Mucosa of descending colon (tissue), 3 donors: Measurements from ENCODE around the gene COL4A2. TPM values are rescaled to one million over a fixed set of nuclear protein-coding genes. Genes with fewer than 3 reads are reported as not detected.

Experiments
- ATAC-seq: fragments of 200-7000 bp; cut with Tn5 transposase; one replicate; pipeline ENCODE4 v1.9.1; 2020; ENCODE audit warnings: mild to moderate bottlenecking, moderate library complexity
- DNase-seq, 3 donors: peaks; one replicate each; pipeline ENCODE4 v3.0.0-alpha.2; 2020
- H3K36me3 ChIP-seq: fragments of 200-600 bp; one replicate; pipeline ENCODE4 v1.8.0; 2021; ENCODE audit warnings: low read depth, mild to moderate bottlenecking
- H3K4me1 ChIP-seq: fragments of 200-600 bp; one replicate; pipeline ENCODE4 v1.8.0; 2021; ENCODE audit warnings: low read depth, mild to moderate bottlenecking
- H3K4me3 ChIP-seq: fragments of 200-600 bp; one replicate; pipeline ENCODE4 v1.8.0; 2021; ENCODE audit warnings: mild to moderate bottlenecking
- H3K9me3 ChIP-seq: fragments of 200-600 bp; one replicate; pipeline ENCODE4 v1.8.0; 2021; ENCODE audit warnings: mild to moderate bottlenecking
- CTCF ChIP-seq: fragments of 200-600 bp; IDR thresholded peaks from one replicate; pipeline ENCODE4 v1.8.0; 2022; ENCODE audit warnings: antibody characterized with exemption, mild to moderate bottlenecking
- intact Hi-C, 2 donors: fragments of 100-400 bp; cut with DNase I in 1 of 2; cut with micrococcal nuclease in 1 of 2; formaldehyde crosslinking; loops; one replicate each; pipeline versions ENCODE4 v1.11.0 to v1.11.1; 2022; cut with DNase I, micrococcal nuclease
- total RNA-seq, 3 donors: library from RNA; stranded (reverse); fragmentation: NEBNext Ultra II Directional in 2 of 3; extraction: Animal tissue kit (Norgen Biotek cat#: 25700) in 2 of 3; gene quantifications; one replicate each; pipeline versions ENCODE4 v1.2.1 to v1.2.4, GENCODE V29; 2021 to 2023
- donor health status: DM: no; HTN: no; CAD: no; lungs with moderate emphysema.
- donor health status: DM: no; HTN: no; CAD: no.
- donor health status: DM: no; HTN: yes; CAD: no.

COL4A2 gene
- total RNA-seq, 3 donors from 2014 or later = 33.5 to 389 (median 74.2) TPM

GRCh38 chr13:110265341-110265681, 41.8 kb upstream of the COL4A2 start:
- Histone ChIP-seq H3K9me3 (no peaks in the 10 kb centered on the region), H3K4me3 (no peak overlapping the region), H3K36me3 (no peaks in the 10 kb centered on the region), H3K4me1 (peaks cover 8% of the 10 kb centered on the region)
- DNase-seq (no peak), ATAC-seq (no peak)
- TF ChIP-seq CTCF = no peak
- intact Hi-C loops = no loop called here

- no peak overlapping the region for H3K4me3 ChIP-seq
Observed at GRCh38 chr13:110265682-110266430, 41.2 kb upstream of the COL4A2 start.

GRCh38 chr13:110266431-110266809, 40.7 kb upstream of the COL4A2 start:
- Histone ChIP-seq H3K36me3 (no peaks in the 10 kb centered on the region), H3K4me1 (peaks cover 8% of the 10 kb centered on the region), H3K4me3 (no peak overlapping the region), H3K9me3 (no peaks in the 10 kb centered on the region)
- intact Hi-C loops = no loop called here
- TF ChIP-seq CTCF = no peak
- no peak for ATAC-seq
- no peak for DNase-seq

More at GRCh38 chr13:110265682-110266430, 41.2 kb upstream of the COL4A2 start:
- H3K9me3 ChIP-seq = no peaks in the 10 kb centered on the region
- DNase-seq (no peak), ATAC-seq (no peak)
- peaks cover 8% of the 10 kb centered on the region for H3K4me1 ChIP-seq
- TF ChIP-seq CTCF = no peak
- intact Hi-C loops = no loop called here
- no peaks in the 10 kb centered on the region for H3K36me3 ChIP-seq

- no peak for DNase-seq
- ATAC-seq = no peak
Observed at GRCh38 chr13:110266983-110267382, 40.1 kb upstream of the COL4A2 start.

GRCh38 chr13:110268061-110268460, 39.0 kb upstream of the COL4A2 start:
- intact Hi-C loops = no loop called here
- DNase-seq (no peak), ATAC-seq (no peak)
- Histone ChIP-seq H3K36me3 (no peaks in the 10 kb centered on the region), H3K4me3 (no peak overlapping the region), H3K9me3 (no peaks in the 10 kb centered on the region), H3K4me1 (peaks cover 8% of the 10 kb centered on the region)
- no peak for TF ChIP-seq CTCF

More at GRCh38 chr13:110266983-110267382, 40.1 kb upstream of the COL4A2 start:
- peaks cover 8% of the 10 kb centered on the region for H3K4me1 ChIP-seq
- no peak for TF ChIP-seq CTCF
- intact Hi-C loops = no loop called here
- no peak overlapping the region for H3K4me3 ChIP-seq
- no peaks in the 10 kb centered on the region for H3K9me3 ChIP-seq
- no peaks in the 10 kb centered on the region for H3K36me3 ChIP-seq
